ENCODE data around the gene ZNF281.
"Not testable (repeated sequence)": the region's sequence is repeated elsewhere in the genome, so short reads cannot be mapped to it uniquely, and the experiment has no call there.

Gene ZNF281

GRCh38 chr1:200365897-200366426, 43.9 kb downstream of the ZNF281 start:
- no peak for DNase-seq
- no peaks in the 10 kb centered on the region for H3K4me1 Mint-ChIP-seq
- ATAC-seq: no peak
- H3K9me3 Mint-ChIP-seq: no peaks in the 10 kb centered on the region
- H3K4me3 Mint-ChIP-seq: no peak overlapping the region
- no peaks in the 10 kb centered on the region for H3K27me3 Mint-ChIP-seq
- peak overlapping the region in 1 of 2 donors; percentile 9 for H3K27ac Mint-ChIP-seq

GRCh38 chr1:200364831-200365230, 45.0 kb downstream of the ZNF281 start:
- Mint-ChIP-seq H3K4me3 (no peak overlapping the region), H3K27me3 (no peaks in the 10 kb centered on the region), H3K4me1 (no peaks in the 10 kb centered on the region), H3K9me3 (no peaks in the 10 kb centered on the region), H3K27ac (no peak overlapping the region)
- no peak for ATAC-seq
- DNase-seq: no peak

GRCh38 chr1:200364091-200364759, 45.6 kb downstream of the ZNF281 start:
- Mint-ChIP-seq H3K27me3 (no peaks in the 10 kb centered on the region), H3K9me3 (no peaks in the 10 kb centered on the region), H3K4me1 (no peaks in the 10 kb centered on the region), H3K4me3 (no peak overlapping the region), H3K27ac (no peak overlapping the region)
- DNase-seq: no peak
- ATAC-seq: no peak

GRCh38 chr1:200363264-200363933, 46.4 kb downstream of the ZNF281 start:
- Mint-ChIP-seq H3K27me3 (no peaks in the 10 kb centered on the region), H3K9me3 (no peaks in the 10 kb centered on the region), H3K27ac (no peak overlapping the region), H3K4me1 (no peaks in the 10 kb centered on the region), H3K4me3 (no peak overlapping the region)
- ATAC-seq (no peak), DNase-seq (no peak)

- DNase-seq (no peak), ATAC-seq (no peak)
- no peak overlapping the region for H3K27ac Mint-ChIP-seq
- H3K27me3 Mint-ChIP-seq: no peaks in the 10 kb centered on the region
- H3K4me1 Mint-ChIP-seq: no peaks in the 10 kb centered on the region
- no peak overlapping the region for H3K4me3 Mint-ChIP-seq
- H3K9me3 Mint-ChIP-seq: no peaks in the 10 kb centered on the region
Measured at GRCh38 chr1:200362421-200362820, 47.4 kb downstream of the ZNF281 start.

- Mint-ChIP-seq H3K27me3 (no peaks in the 10 kb centered on the region), H3K4me3 (no peak overlapping the region), H3K4me1 (peaks cover 4% of the 10 kb centered on the region), H3K27ac (no peak overlapping the region), H3K9me3 (no peaks in the 10 kb centered on the region)
- ATAC-seq (no peak), DNase-seq (no peak)
Measured at GRCh38 chr1:200359610-200360163, 50.1 kb downstream of the ZNF281 start.

- not testable (repeated sequence) for DNase-seq, H3K4me3 Mint-ChIP-seq, H3K27me3 Mint-ChIP-seq, H3K27ac Mint-ChIP-seq, H3K9me3 Mint-ChIP-seq, ATAC-seq
- H3K4me1 Mint-ChIP-seq: peaks cover 22% of the 10 kb centered on the region
Measured at GRCh38 chr1:200357925-200358324, 51.9 kb downstream of the ZNF281 start.

- no peak for ATAC-seq
- Mint-ChIP-seq H3K4me3 (no peak overlapping the region), H3K27ac (peak overlapping the region in 1 of 2 donors; percentile 28), H3K27me3 (no peaks in the 10 kb centered on the region), H3K9me3 (no peaks in the 10 kb centered on the region), H3K4me1 (peaks cover 41% of the 10 kb centered on the region)
- no peak for DNase-seq
Measured at GRCh38 chr1:200355801-200356200, 54.0 kb downstream of the ZNF281 start.
